HG03460 (cell line): Measurements from ENCODE around the gene IL17REL.

Experiments used
- ATAC-seq: cut with Tn5 transposase; IDR thresholded peaks from one replicate; pipeline ENCODE4 v1.9.1; 2021; ENCODE audit not compliant: unreplicated experiment

IL17REL gene

DNA sequence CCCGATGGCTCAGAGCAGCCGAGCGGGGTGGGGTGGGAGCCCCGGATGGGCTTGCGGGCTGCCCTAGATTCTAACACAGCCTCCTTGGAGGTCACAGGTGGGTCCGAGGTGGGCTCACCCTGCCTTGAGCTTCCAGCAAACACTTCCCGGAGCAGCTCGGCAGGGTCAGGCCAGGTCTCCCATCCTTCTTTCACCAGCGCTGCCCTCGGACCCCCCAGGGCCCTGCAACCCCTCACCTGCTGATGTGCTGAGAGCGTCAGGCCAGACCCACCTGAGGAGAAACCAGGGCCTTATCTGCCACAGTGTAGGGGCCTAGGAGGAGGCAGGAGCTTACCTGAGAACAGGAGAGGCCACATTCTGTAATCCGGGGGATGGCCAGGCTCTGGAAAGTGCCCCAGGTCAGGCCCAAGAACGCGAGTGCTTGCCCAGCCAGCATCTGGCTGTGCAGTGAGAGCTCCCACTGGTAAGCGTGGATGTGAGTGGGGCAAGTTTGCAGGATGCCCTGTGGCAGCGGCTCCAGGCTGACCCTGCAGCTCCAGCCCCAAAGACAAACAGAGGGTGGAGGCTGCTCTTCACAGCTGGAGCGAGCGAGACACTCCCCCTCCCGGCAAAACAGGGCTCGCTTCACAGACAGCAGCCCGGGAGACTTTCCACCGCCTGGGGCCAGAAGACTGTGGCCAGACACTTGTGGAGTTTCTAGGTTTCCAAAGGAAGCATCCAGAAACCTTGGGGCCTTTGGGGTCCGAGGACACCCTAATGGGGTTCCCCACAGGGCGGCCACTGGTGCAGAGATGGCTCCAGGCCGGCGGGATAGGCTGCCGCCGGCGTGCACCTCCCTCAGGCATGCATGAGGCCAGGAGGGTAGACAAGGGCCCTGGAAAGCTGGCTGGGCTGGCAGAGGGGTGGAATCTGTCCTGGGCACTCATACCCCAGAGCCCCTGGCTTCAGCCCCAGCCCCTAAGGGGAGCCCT is at the start of gene IL17REL:
IL17REL (minus strand) TSS at position 555 of the 971 bp plus-strand sequence; CDS start at position 436, 119 bp downstream.
- ATAC-seq: no peak

DNA sequence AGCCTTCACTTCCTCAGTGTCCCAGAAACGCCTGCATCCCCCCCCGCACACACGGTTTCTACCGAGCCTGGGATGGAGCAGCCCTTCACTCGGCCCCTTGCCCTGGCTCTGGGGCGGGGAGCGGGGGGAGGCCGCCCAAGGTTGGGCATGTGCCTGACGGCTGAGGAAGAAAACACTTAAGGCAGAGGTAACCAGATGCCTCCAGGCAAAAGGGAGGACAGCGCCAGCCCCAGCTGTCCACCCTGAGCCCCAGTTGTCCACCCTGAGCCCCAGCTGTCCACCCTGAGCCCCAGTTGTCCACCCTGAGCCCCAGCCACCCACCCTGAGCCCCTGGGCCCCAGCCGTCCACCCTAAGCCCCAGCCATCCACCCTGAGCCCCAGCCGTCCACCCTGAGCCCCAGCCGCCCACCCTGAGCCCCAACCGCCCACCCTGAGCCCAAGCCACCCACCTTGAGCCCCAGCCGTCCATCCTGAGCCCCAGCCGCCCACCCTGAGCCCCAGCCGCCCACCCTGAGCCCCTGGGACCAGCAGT is 49.3 kb upstream of the IL17REL start:
- ATAC-seq: no peak

DNA sequence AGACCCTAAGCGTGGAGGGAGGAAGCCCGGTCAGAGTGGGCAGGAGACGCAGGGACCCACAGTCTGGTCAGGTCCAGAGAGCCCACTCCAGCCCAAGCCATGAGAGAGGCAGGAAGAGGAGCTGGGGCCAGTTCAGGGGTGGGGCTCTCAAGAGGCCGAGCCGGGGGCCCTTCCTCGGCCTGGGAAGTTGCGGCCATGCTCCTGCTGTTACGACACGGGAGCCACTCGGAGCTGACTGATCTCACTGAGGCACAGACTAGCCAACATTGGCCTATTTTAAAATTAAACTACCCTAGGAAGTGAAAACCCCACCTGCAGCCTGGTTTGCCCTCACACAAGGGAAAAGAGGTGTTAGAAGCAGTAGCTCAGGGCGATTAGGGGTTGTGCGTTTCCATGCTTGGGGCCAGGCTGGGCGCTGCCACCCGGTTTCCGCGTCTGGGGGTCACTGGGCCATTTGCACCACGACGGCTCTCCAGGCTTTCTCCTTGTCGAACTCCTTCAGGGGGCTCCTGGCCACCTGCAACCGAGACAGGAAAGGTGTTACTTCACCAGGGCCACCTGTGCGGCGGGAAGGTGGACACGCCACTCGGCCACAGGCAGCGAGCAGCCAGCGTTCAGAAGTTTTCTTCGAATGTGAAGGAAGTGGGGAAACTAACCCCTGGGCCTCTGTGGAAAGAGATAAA is 48.7 kb upstream of the IL17REL start:
- ATAC-seq: no peak

DNA sequence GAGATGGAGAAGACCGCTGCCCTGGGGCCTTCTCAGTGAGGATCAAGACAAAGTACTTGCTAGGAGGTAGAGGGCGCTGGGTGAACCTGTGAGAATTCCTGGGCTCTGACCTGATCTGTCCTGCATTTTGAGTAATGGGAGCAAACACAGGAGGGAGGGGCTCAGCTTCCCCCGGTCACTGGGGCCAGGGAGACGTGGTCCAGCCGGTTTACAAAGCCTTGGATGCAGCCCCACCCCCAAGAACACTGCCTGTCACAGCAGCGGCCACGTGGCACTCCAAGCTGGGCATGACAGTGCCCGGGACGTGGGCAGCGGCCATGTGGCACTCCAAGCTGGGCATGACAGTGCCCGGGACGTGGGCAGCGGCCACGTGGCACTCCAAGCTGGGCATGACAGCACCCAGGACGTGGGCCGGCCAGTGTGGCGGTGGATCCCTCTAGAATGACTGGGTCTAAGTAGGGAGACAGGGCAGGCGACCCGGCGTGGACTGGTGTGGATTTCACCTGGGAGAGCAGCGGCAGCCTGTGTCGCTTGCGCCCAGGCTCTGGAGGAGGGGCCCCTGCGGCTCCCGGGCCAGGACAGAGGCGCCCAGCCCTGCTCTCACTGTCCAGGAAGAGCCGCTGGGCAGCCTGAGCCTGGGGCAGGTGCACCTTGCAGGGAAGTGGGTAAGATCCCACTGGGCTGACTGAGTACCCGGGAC is 48.0 kb upstream of the IL17REL start:
- ATAC-seq: no peak

DNA sequence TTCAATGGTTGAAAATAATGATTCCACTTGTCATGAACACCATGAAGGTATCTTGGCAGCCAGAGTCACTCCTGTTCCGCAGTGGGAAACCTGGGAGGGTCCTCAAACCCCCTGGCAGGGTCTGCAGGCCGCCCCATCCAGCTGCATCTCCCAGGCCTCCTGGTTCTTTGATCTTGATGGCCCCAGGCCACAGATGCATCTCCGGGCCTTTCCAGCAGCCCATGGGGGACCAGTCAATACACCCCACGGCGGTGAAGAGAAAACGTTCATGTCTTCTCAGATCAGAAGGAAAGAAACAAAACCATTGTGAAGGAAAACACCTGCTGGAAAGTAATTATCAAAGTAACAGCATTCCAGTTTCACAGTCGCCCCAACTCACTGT is 47.3 kb upstream of the IL17REL start:
- no peak for ATAC-seq

DNA sequence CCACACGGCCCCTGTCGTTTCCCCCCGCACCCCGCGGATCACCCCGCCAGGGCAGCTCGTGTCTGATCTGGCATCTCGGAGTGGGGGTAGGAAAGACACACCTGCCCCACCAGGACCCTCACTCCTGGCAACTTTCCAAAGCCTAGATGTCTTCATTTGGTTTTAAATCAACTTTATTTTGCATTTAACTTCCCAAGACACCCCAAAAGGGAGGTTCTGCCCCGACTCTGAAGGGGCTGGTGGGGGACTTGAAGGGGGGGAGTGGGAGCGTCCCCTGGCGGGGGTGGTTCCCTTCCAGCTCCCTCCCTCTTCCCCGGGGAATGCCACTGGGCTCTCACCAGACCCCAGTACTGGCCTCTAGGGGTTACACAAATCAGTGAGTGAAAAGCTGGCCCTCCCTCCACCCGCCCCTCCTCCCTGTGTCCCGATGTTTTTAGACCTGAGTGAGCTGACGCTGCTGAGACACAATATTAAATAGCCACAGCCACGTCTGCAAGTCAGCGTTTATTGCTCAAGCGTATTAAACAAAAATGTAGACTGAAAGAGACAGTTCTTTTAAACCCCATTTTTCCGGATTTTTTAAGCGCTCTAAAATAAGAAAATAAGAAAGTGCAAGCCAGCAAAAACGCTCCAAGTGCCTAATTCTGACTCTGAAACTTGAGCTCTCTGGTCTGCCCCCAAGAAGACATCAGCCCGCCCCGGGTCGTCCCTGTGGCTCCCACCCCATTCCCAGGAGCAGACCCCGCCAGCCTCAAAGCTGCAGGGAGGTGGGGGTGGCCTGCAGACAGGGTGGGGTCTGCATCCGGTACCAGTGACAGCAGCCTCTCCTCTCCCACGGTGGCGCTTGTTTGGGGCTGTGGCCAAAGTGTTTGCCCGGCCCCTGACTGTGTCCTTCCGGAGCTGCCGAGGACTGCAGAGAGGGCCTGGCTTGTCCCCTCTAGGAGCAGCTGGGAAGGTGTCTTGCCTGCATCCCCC is 46.6 kb upstream of the IL17REL start:
- ATAC-seq: no peak

DNA sequence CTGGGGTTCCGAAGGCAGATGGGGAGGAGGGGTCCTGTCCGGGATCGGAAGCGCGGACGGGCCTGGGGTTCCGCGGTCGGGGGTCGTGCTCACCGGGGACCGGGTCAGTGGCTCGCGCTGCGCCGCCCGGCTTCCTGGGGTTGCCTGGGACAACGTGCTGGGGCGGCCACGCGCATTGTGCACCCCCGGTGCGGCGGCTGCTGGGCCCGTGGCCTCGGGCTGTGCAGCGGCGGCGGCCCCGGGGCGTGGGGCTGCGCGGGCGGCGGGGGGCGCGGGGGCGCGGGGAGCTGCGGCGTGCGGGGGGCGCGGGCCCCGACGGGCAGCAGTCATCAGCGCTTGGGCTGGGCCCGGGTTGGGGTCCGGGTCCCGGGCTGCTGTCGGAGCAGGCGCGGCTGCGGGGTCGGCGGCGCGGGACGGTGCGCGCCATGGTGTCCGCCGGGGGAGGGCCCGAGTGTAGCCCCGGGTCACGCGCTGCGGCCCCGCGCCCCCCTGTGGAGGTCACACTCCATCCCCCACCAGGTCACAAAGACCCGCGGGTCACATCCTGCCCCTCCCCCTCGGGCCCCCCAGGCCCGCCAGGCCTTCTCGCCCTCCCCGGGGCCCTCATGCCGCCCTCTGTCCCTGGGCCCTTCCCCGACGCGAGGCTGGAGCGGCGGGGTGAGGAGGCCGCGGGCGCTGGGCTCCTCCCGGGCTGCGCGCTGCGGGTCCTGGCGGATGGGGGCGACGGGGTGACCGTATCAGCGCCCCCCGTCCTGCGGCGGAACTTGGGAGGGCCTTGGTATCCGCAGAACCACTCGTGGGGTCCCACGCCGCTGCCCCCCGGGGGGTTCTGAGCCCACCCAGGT is 45.7 kb upstream of the IL17REL start, which contains the start of gene TTLL8:
TTLL8 (minus strand) TSS at position 238 of the 845 bp plus-strand sequence.
- no peak for ATAC-seq

DNA sequence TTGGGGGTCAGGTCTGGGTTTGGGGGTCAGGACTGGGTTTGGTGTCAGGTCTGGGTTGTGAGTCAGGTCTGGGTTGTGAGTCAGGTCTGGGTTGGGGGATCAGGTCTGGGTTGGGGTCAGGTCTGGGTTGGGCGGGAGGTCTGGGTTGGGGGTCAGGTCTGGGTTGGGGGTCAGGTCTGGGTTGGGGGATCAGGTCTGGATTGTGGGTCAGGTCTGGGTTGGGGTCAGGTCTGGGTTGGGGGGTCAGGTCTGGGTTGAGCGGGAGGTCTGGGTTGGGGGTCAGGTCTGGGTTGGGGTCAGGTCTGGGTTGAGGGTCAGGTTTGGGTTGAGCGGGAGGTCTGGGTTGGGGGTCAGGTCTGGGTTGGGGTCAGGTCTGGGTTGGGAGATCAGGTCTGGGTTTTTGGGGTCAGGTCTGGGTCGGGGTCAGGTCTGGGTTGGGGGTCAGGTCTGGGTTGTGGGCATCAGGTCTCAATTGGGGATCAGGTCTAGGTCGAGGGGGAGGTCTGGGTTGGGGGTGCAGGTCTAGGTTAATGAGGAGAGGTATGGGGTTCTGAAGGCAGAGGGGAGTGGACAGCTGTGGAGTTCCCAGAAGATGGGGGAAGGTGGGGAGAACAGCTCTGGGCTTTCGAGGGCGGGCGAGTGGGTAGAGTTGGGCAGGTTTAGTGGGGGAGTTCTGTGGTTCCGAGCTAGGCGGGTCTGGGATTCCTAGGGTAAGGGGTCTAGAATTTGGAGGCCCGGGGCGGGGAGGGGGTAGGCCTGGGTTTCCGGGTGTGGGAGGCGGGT is 44.9 kb upstream of the IL17REL start:
- ATAC-seq: no peak

DNA sequence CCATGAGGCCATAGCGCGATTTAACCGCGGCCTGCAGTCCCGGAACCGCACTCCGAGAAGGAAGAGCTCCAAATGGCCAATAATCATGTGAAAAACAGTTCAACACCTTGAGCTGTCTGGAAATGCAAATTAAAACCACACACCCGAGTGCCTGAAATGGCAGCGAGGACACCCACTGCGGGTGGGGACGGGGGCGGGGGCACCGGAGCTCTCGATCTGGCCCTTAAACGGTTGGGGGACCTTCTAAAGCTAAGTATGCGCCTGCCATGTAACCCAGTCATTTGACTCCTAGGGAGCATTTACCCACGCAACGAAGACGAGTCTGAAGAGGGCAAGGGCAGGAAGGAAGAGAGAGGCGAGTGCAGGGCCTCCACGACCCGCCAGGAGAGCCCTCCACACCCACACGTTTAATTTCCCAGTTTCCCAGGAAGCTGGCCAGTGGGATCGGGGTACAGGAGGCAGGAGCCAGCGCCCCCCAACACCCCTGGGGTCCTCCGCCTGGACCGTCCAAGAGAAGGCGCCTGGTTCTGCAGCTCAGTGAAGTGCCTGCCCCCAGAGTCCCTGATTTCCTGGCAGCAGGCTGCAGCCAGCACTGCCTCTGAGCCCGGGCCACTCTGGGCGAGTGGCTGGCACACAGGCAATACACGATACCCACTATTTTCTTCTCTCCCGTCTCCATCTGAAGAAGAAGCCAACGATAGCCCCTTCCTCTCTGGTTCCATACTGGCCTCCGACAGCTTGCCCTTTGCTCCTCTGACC is 43.8 kb upstream of the IL17REL start:
- no peak for ATAC-seq

DNA sequence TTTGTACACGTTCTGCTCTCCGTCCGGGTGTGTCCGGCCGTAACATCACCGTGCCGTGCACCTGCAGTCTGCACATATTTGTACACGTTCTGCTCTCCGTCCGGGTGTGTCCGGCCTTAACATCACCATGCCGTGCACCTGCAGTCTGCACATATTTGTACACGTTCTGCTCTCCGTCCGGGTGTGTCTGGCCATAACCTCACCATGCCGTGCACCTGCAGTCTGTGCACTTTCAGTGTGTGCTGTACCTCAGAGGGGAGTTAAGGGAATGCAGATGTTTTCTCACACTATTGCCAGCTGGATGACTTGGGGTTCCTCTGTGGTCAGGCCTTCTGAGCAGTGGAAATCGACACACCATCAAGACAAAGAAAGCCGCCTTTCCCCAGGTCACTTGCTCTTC is 41.3 kb upstream of the IL17REL start:
- no peak for ATAC-seq

DNA sequence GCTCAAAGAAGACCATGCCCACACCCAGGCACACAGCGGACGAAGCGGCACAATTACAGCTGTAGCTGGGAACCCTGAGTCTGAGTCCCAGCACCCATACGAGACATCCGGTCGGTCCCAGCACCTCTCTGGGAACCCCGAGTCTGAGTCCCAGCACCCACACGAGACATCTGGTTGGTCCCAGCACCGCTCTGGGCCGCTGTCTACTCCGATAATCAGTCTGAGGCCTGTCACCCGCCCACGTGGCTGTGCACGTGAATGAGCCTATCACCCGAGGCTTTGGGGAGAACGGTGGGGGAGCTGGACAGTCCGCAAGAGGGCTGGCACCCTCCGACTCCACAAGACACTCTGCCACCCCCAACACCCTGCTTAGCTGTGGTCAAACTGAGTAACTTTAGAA is 39.4 kb upstream of the IL17REL start:
- no peak for ATAC-seq

DNA sequence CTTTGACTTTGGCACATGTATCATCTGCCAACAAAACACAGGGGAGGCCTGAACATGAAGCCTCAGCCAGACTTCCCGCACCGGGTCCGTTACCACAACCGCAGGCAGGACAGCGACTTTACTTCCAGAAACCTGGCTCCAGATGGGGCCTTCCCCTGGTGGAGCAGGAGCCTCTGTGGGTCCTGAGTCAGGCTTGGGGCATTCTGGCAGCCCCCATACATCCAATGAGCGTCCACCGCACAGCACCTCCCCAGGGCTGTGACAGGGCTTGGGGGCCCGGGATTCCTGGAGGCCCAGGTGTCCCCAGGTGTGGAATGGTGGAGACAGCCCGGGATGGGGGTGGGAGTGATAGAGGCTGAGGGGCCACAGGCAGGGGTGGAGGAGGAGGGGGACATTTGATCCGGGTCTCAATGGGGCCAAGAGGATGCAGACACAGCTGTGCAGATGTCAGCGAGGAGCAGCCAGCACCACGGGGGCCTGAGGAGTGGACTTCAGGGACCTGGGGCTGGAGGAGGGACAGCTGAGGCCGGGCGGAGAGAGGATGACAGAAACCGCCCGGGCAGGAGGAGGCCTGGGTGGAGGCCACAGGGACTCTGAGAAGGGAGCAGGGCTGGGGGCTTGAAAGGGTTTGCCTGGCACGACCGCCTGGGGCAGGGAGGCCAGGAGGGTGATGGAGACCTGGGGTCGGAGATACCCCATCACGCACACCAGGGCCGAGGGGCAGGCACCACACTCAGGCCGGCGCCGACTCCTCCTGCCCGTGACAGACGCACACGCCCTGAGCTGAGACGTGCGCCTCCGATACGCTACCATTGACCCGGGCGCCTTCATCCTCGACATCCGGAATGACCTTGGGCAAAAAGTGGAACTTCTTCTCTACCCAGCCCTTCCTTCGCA is 37.0 kb upstream of the IL17REL start:
- ATAC-seq: no peak

DNA sequence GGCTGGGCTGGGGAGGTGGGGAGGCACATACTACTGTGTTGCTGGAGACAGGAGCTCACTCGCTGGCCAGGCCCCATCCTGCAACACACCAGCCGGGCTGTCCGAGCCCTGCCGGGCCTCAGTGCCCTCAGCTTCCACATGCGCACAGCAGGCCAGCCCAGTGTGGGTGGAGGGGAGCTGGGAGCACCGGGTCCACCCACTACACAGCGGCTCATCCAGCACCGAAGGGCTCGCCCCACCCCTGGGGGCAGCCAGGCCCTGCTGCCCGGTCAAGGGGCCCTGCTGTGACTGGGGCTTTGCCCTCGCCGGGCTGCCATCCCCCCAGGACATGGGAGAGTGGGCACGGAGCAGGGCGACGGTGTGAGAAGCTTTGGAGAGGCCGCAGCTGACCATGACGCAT is 36.3 kb upstream of the IL17REL start:
- no peak for ATAC-seq

DNA sequence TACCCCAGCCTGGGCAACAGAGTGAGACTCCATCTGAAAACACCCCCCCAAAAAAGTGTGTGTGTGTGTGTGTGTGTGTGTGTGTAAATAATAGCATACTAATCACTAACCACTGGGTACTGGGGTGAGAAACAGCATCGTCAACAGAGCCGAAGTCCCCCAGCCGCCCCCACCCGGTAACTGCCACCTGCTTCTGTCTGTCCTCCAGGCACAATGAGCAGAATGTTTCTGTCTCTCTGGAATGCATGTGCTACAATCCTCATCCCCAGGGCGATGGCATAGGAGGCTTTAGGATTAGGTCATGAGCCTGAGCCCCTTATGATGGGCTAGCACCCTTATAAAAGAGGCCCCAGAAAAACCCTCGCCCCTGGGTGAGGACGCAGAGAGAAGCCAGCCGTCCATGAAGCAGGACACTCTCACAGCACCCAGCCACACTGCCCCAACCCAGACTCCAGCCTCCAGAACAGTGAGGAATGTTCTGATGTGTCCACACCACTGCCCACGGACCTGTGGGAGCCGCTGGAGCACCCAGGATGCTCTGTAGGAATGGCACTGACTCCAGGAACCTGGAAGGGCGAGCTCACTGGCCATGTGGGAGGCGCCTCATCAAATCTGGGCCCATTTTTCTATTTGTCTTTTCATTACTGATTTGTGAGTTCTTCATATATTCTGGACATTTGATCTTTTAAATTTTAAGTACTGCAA is 35.6 kb upstream of the IL17REL start:
- no peak for ATAC-seq

DNA sequence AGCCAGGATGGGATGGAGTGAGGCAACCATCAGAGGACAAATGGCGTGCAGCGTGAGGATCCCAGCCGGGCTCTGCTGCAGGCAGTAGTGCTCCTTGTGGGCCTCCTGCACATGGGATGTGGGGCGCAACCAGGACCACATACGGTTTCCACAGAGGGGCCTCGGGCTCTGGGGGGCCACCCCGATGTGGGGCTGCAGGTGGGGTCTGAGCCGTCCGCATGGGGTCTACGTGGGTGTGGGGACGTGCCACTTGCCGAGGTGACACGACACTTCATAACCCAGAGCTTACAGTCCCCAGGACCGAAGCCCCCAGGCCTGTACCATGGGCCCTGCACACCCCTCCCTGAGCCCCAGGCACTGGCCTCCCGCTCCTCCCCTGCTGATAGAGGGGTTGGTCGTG is 34.8 kb upstream of the IL17REL start:
- ATAC-seq: no peak
